EL (cell line): Measurements from ENCODE around the gene TNKS1BP1.

Experiments used
- DNase-seq: peaks from one replicate; pipeline ENCODE4 v3.0.0-alpha.2; 2016

The TNKS1BP1 gene

DNA sequence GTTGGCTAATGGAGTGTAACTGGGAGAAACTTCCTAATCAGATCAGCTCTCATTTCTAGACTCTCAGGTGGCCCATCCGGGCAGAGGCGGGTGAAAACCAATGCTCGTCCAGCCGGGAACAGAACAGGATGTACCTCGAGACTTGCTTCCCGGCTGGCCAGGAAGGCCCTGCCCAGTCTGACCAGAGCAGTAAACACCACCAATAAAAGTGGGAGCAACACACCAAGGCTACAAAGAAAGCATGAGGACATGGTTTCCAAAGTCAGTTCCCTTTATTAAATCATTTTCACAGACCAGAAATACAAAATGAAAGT is 940 bp upstream of the TNKS1BP1 start:
- DNase-seq, result no peak

DNA sequence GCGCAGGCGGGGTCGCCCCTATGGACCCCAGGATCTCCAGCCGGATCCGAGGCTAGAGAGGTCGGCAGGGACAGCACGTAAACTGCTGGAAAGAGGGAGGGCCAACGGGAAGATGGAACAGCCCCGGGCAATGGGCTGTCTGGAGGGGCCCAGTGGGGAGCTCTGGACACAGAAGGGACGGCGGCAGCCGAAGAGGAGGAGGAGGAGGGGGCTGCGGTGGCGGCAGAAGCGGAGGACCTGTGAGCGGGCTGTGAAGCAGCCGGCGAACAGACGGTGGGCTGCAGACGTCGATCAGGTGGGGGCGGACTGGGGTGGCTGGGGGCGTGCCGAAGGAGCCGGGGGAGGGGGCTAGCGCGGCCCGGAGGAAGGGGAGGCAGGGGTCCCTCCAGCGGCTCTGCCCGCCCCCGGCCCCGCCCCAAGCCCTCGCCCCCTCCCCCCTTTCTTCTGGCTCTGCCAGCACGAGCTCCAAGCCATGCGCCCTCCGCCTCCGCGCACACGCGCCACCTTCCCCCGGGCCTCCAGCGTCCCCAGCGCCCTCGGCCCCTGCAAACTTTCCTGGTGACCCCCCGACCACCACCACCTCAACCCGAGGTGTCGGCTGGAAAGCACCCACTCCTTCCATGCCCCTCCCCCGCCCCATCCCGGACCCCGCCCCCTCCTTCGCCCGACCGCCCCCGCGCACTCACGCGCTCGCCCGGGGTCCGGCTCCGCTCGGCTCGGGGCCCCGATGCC is 432 bp downstream of the TNKS1BP1 start:
- DNase-seq, result peak; percentile 63

DNA sequence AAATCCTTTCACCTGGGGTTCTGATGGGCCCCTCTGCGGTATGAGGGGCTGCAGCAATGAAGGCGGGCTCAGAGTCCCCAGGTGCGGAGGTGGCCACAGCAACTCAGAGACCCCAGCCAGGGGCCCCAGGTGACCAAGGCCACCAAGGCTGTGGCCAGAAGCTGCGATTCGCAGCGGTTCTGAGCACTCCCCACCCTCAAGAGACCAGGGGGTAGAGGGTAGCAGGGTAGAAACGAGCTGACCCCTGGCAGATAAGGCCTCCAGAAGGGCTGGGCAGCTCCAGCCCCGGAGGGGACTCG is 948 bp downstream of the TNKS1BP1 start:
- no peak for DNase-seq

DNA sequence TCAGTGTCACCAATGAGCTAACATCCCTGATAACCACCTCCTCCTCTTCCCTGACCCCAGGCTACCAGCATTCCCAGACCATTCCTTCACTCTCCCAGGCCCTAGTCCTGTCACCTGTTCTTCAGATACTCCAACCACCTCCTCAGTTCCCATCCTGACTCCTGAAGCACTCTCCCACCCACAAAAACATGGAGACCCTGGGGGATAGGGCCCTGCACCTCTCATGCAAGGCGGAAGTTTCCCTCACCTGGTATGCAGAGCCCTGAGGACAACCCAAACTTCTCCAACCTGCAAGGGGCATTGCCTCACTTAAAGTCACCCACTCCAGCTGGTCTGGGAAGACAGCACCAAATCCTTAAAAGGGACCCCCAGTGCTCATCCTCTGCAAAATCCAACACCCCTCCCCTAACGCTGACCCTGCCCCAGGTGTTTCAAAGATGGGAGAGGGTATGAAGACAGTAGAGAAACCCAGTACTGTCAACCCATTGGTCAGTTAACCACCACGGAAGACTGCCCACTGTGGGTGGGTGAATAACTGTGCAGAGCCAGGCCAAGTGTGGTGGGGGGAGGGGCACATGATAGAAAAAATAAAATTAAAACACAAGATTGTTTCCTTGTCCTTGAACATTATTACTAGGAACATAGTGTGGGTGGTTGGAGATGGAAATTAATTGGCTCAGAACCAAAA is 1.4 kb downstream of the TNKS1BP1 start:
- peak; percentile 38 for DNase-seq

DNA sequence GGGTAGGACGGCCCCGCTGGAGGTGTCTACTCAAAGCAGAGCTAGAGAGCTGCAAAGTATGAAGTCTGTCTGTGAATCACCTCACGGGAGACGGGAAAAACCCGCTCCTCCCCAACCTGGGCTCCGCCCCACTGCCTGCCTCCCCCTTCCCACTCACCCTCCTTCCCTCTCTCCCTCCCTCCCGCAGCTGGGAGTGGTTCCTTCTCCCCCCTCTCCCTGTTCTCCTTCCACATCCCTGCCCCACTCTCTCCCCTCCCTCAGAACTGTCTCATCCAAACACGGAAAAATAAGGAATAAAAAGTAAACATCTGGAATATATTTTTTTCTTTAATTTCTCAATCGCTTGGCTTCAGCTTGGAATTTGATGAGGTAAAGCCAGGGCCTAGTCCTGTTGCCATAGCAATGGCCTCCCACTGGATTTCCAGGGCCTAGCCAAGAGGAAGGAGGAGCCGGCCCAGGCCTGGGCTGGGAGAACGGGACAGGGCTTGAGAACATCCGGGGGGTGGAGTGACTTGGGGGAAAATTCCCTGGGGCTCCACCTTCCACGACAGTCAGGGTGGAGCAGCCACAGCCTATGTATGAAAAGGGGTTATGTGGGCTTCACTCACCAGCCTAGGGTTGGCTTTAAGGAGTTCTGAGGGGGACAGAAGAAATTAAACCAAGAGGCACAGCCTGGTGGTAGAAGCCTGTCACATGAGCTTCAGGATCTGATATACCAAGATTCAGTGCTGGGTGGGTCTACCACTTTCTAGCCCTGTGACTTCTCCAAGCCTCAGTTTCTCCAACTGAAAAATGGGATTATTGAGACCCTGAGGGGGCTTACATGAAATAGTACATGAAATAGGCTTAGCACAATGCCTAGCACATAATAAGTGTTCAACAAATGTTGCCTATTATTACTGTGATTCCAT is 2.2 kb downstream of the TNKS1BP1 start:
- DNase-seq, result peak; percentile 99

- DNase-seq, result peak; percentile 20
These were observed 3.1 kb downstream of the TNKS1BP1 start for GRCh38 chr11:57321388-57322255.

GRCh38 chr11:57320719-57321387 is 3.9 kb downstream of the TNKS1BP1 start:
- DNase-seq, result no peak

DNA sequence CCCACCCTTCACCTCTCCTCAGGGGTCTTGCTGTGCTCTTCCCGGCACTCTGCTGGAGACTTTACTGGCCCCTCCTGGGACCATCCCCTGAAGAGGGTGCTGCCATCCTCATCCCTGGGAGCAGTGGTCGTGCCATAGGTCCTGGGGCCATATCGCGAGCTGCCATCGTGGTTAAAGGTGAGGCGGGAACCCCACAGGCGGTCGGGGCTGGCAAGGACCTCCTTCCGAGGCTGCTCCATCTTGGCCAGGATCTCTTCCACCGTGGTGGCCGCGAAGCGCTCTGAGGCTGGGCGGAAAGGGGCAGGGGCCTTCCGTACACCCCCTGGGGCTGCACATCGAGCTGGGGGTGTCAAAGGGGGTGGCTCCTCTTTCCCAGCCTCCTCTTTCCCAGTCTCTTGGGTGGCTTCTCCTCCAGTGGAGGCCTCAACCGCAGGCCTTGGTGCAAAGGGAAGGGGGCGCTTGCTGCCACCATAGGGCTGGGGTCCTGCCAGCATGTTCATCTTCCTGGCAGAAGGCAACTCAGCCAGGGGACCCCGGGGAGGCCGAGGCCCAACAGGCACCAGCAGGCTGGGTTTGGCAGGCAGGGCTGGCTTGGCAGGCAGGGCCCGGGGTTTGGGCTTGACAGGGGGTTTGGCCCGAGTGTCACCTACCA is 4.6 kb downstream of the TNKS1BP1 start:
- DNase-seq, result no peak

- no peak for DNase-seq
These were observed 6.6 kb downstream of the TNKS1BP1 start for GRCh38 chr11:57318178-57318577.

DNA sequence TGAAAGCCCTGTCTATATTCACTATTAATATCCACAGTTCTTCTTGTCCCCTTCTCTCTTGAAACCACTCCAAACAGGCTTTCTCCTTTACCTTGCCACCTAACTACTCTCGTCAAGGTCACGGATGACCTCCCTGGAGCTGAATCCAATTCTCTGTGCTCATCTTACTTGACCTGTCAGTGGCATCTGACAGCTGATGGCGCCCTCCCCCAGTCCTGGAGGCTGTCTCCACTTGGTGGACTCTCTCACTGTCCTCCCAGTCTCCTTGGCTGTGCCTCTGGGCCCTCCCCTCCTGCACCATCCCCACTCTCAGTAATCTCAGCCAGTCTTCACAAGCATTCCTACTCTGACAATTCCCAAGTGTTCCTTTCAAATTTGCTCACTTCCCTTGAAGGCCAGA is 8.7 kb downstream of the TNKS1BP1 start:
- no peak for DNase-seq

DNA sequence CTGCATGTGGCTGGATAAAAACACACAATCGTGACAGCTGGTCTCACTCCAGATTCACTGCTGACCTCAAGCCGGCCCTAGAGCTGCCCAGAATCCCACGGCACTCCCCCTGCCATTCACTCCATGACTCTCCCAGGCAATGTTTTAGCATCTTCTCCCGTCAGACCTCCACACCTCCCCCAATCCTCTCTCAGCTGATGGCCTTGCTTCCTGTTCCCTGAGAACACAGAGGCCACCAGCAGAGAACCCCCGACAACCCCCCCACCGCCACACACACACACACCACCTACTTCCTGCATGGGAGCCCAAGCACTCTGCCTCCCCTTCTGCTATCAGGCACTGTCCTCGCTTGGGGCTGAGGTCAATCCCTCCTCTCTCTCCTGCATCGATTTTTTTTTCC is 9.3 kb downstream of the TNKS1BP1 start:
- peak; percentile 18 for DNase-seq

DNA sequence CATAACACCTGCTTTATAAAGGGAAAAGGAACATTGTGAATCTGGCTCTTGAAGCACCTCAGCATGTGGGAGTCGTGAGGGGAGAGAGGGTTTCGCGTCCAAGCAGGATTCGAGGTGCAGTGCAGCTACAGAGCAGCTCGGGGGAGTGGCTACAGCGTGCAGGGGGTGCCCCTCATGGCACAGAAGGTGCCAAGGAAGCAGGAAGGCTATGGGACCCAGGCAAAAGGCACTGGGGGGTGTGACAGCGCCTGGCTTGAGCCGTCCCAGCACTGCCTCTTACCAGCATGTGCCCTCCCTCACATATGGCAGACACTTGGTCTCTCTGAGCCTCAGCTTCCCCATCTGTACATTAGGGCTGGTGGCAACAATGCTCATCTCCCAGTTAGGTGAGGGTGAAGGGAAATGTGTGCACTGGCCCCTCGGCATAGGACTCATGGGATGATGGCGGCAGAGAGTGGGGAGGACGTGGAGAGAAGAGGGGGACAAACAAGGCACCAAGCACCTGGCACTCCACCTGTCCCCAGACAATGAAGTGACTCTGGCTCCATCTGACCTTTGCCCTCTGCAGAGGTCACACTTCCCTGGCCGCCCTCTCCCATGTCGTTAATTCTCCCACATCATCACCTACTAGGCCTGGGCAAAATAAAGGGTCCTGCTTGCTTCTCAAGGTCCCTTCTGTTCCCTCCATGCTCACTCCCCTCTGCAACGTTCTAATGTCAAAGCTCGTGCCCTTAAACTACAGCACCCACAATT is 10.4 kb downstream of the TNKS1BP1 start:
- DNase-seq, result no peak

- DNase-seq, result no peak
These were observed 11.0 kb downstream of the TNKS1BP1 start for GRCh38 chr11:57313788-57314135.

DNA sequence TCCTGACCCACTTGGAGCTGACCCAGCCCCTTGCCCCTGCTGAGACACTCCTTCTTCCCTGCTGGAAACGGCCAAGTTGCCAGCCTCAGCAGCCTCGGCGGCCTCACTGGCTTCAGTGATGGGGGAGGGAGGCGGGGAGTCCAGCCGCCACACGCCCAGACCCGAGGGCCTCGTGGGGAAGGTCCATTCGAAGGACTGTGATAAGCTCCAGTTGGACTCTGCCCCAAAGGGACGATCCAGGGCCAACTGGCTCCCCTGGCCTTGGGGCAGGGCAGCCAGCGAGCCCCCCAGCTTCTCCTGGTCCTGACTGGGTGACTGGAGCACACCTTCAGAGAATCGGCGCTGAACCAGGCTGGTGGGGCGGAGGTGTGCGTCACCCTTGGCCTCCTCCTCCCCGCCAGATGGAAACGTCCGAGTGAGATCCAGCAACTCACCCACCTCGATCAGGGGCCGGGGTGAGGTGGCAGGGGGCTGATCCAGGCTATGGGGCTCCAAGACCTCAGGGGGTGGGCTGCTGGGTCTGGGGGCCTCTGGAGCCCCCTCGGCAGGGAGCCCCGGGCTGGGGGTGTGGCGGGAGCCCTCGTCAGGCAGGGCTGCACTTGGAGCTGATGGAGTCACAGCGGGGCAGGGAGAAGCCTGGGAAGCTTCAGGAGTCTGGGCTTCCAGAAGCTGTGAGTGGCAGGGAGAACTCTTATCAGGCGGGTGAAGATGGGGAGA is 11.5 kb downstream of the TNKS1BP1 start:
- DNase-seq, result no peak

GRCh38 chr11:57312511-57313021 is 12.2 kb downstream of the TNKS1BP1 start:
- DNase-seq, result no peak

DNA sequence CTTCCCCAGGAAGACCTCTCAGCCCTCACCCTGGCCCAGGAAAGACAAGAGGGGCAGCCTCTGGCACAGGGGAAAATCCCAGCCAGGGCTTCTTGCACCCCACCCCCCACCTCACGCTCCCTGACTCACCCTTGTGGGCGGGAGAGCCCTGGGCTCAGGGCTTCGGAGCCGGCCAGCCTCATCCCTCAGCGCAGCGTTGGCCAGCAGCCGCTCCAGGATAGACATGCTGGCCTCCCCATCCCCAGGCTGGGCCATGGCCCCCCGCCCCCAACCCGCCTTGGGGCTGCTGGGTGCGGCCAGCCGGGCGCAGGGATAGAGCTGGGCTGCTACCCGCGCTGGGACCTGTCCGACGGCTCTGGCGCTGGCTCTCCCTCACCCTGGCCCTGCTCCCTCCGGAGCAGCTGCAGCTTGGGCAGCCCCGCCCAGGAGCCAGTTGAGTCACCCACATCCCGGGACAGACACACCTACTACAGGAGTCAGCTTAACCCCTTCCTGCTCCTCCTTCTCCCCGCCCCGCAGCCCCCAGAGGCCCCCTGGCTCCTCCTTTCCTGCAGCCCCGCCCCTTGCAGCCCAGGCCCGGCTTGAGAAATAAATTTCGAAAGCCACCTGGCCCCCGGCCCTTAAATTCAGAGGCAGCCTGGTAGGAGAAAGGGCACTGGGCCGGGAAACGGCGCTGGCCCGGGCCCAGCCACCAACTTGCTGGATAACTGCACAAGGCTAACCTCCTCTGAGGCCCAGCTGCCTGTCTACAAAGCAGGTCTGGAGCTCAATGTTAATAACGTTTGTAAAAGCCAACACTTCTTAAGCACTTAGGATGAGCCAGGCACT is 13.4 kb downstream of the TNKS1BP1 start:
- peak; percentile 98 for DNase-seq

DNA sequence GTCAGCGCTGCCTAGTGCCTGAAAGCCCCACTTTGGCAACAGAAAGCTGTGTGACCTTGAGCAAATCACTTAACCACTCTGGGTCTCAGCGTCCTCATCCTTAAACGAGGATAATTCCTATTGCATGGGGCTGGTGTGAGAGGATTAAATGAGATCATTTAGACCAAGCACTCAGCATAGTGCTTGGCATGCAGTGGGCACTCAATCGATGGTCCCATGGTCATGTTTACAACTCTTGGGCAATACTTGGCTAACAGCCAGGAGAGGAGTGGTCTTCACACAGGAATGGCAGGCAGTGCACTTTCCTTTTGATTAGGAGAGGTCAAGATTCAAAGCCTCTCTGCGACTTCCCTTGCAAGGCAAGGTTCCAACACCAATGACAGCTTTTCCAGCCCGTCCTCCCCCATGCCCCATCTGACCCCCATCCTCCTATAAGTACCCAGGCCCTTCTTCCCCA is 14.1 kb downstream of the TNKS1BP1 start:
- DNase-seq, result no peak

GRCh38 chr11:57310091-57310490 is 14.7 kb downstream of the TNKS1BP1 start:
- no peak for DNase-seq
